Left lung (tissue), 10 donors: ENCODE measurements around the gene MAP3K13. TPM values are rescaled to one million over a fixed set of nuclear protein-coding genes. Genes with fewer than 3 reads are reported as not detected.

ENCODE experiments used
- ATAC-seq: fragments of 200-7000 bp; cut with Tn5 transposase; one replicate; pipeline ENCODE4 v1.9.1; 2020; ENCODE audit warnings: moderate library complexity
- DNase-seq, 4 donors: peaks; one replicate each; pipeline ENCODE4 v3.0.0-alpha.2; 2013 to 2020
- H3K27ac ChIP-seq, 2 donors: fragments of 200-600 bp; sonication (generic) in 1 of 2; one replicate each; pipeline versions ENCODE4 v1.5.0 to v1.8.0; 2020 to 2021
- H3K27me3 ChIP-seq, 2 donors: fragments of 200-600 bp; sonication (generic) in 1 of 2; one replicate each; pipeline versions ENCODE4 v1.5.0 to v1.8.0; 2020 to 2021
- H3K36me3 ChIP-seq, 2 donors: fragments of 200-600 bp; sonication (generic) in 1 of 2; one replicate each; pipeline versions ENCODE4 v1.5.0 to v1.8.0; 2020 to 2021
- H3K4me1 ChIP-seq, 2 donors: fragments of 200-600 bp; one replicate each; pipeline ENCODE4 v1.8.0; 2021
- H3K4me3 ChIP-seq, 2 donors: fragments of 200-600 bp; sonication (generic) in 1 of 2; one replicate each; pipeline versions ENCODE4 v1.5.0 to v1.8.0; 2020 to 2021; ENCODE audit warnings: mild to moderate bottlenecking in 1 of 2
- H3K9me3 ChIP-seq, 2 donors: fragments of 200-600 bp; sonication (generic) in 1 of 2; one replicate each; pipeline versions ENCODE4 v1.5.0 to v1.8.0; 2020 to 2021
- intact Hi-C, 2 donors: fragments of 100-400 bp; cut with DNase I; formaldehyde crosslinking; loops; one replicate each; pipeline versions ENCODE4 v1.11.2 to v1.14.2; 2022
- polyA plus RNA-seq, 6 donors: library from polyadenylated mRNA; unstranded; fragments of 120-200 nt; gene quantifications; one replicate each; pipeline ENCODE4 v1.2.1, GENCODE V29; 2013; ENCODE audit not compliant: insufficient read length in 6 of 6
- total RNA-seq, 2 donors: library from RNA; stranded (reverse); fragmentation: NEBNext Ultra II Directional; extraction: Animal tissue kit (Norgen Biotek cat#: 25700); gene quantifications; one replicate each; pipeline ENCODE4 v1.2.1, GENCODE V29; 2021
- TF ChIP-seq, protein P1 (sequence below), 2 donors: fragments of 200-600 bp; sonication (generic) in 1 of 2; IDR thresholded peaks; one replicate each; pipeline versions ENCODE4 v1.5.0 to v1.8.0; 2021; ENCODE audit warnings: antibody characterized with exemption in 2 of 2
- donor health status: DM: no; HTN: yes; CAD: no.
- donor health status: DM: no; HTN: no; CAD: no.

Gene MAP3K13
- total and polyA plus RNA-seq, 8 donors = 34.5 to 48.0 (median 44.2) TPM

DNA sequence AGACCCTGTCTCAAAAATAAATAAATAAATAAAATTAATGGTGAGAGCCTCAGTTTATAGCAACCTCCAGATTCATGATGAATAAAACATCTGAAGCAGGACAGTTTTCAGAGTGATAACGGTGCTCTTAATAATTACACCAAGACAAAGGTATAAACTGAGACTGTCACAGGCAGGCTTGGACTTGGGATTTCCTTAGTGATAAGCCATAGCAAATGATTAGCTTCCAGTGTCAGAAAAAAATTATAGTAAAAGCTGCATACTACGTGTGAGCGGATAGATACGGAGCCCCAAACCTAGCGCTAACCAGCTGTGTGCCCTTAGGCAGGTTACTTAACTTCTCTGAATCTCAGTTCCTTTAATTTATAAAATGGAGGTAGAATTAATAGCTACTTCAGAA, 167.9 kb downstream of the MAP3K13 start:
- intact Hi-C loops = no loop called here
- Histone ChIP-seq H3K27ac (no peak overlapping the region), H3K27me3 (no peaks in the 10 kb centered on the region), H3K36me3 (no peaks in the 10 kb centered on the region), H3K4me3 (no peak overlapping the region), H3K4me1 (no peaks in the 10 kb centered on the region), H3K9me3 (no peaks in the 10 kb centered on the region)
- no peak for DNase-seq
- TF ChIP-seq, protein P1, sequence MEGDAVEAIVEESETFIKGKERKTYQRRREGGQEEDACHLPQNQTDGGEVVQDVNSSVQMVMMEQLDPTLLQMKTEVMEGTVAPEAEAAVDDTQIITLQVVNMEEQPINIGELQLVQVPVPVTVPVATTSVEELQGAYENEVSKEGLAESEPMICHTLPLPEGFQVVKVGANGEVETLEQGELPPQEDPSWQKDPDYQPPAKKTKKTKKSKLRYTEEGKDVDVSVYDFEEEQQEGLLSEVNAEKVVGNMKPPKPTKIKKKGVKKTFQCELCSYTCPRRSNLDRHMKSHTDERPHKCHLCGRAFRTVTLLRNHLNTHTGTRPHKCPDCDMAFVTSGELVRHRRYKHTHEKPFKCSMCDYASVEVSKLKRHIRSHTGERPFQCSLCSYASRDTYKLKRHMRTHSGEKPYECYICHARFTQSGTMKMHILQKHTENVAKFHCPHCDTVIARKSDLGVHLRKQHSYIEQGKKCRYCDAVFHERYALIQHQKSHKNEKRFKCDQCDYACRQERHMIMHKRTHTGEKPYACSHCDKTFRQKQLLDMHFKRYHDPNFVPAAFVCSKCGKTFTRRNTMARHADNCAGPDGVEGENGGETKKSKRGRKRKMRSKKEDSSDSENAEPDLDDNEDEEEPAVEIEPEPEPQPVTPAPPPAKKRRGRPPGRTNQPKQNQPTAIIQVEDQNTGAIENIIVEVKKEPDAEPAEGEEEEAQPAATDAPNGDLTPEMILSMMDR (IDR thresholded peaks at IDR 0.05) = no peak
- ATAC-seq = no peak

DNA sequence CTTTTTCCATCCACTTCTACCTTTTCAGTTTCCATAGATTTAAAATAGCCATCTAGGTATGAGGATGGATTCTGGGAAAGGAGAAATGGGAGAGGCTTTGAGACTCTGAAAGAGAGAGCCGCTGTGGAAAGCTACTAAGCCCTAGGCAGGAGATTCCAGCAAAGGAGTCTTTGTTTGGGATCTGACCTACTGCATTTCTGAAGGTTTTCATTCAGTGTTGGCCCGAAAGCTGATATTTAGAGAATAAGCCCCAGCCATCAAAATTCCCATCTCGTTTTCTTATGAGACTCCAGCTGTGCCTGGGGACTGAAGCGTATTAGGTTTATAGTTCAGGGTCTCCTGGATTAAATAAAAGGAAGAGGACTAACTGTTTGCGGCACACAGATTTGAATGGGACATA, 170.0 kb downstream of the MAP3K13 start:
- H3K27me3 ChIP-seq = no peaks in the 10 kb centered on the region
- H3K27ac ChIP-seq = no peak overlapping the region
- no peak for DNase-seq
- H3K9me3 ChIP-seq = no peaks in the 10 kb centered on the region
- no peak for ATAC-seq
- TF ChIP-seq, protein P1 (IDR thresholded peaks at IDR 0.05) = no peak
- no peaks in the 10 kb centered on the region for H3K36me3 ChIP-seq
- peaks cover 8 to 9% of the 10 kb centered on the region in 2 donors for H3K4me1 ChIP-seq
- intact Hi-C loops = no loop called here
- no peak overlapping the region for H3K4me3 ChIP-seq

DNA sequence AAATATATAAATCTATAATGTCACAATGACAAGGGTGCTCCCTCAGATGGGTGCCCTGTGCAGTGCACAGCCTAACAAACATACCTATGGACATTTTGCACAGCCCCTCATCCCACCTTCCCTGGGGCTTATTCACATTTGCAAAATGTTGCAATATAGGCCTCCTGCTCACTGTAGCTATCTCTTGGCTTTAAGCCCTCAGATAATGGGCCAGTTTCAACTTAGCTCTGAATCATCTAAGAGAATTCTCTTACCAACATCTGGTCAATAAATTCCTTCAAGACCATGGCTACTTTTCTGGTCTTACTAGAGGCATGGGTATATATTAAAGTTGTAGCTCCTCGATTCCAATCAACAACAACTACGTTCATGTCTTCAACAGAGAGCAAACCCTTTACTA, 171.6 kb downstream of the MAP3K13 start:
- no peak for DNase-seq
- H3K4me3 ChIP-seq = no peak overlapping the region
- peaks cover 8 to 9% of the 10 kb centered on the region in 2 donors for H3K4me1 ChIP-seq
- no peak overlapping the region for H3K27ac ChIP-seq
- intact Hi-C loops = no loop called here
- H3K9me3 ChIP-seq = no peaks in the 10 kb centered on the region
- no peak for ATAC-seq
- H3K27me3 ChIP-seq = no peaks in the 10 kb centered on the region
- TF ChIP-seq, protein P1 (IDR thresholded peaks at IDR 0.05) = no peak
- no peaks in the 10 kb centered on the region for H3K36me3 ChIP-seq

DNA sequence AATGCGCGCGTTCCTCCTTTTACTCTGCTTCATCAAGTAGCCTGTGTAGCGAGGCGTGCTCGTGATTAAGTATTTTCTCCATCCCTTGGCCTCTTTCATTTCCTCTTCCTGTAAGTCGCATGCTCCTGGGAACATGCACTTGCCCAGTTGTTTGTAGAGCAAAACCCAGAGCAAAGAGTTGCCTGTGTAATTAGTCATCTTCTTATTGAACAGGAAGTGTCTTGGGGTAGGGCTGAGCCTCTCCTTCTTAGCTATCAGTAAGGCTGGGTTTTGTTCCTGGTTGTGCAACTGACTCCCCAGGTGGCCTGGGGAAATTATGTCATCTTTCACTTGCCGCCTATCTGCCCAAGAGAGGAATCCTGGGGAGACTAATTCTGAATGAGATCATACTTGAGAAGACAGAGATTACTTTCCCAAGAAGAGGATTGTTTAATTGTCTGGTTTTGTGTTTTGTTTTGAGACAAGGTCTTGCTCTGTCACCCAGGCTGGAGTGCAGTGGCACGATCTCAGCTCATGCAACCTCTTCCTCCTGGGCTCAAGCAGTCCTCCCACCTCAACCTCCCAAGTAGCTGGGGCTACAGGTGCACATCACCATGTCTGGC, 174.5 kb downstream of the MAP3K13 start:
- TF ChIP-seq, protein P1 (IDR thresholded peaks at IDR 0.05) = no peak
- no peaks in the 10 kb centered on the region for H3K36me3 ChIP-seq
- DNase-seq = peak in 2 of 4 donors; percentile 30 to 67
- peaks cover 8 to 9% of the 10 kb centered on the region in 2 donors for H3K4me1 ChIP-seq
- H3K27ac ChIP-seq = peak overlapping the region; percentile 53 to 63
- H3K4me3 ChIP-seq = no peak overlapping the region
- intact Hi-C loops = no loop called here
- H3K9me3 ChIP-seq = no peaks in the 10 kb centered on the region
- ATAC-seq = peak; percentile 96
- no peaks in the 10 kb centered on the region for H3K27me3 ChIP-seq

Other genes starting within 250 kb of the MAP3K13 start
- 1 to 10 TPM; 2.2 to 3.8 TPM for gene C3orf70, start 210.1 kb upstream of the MAP3K13 start, total RNA-seq
- gene C3orf70, start 210.1 kb upstream of the MAP3K13 start, polyA plus RNA-seq = 1 to 10 TPM; 4.2 to 6.3 (median 5.3) TPM
- gene EHHADH, start 109.1 kb upstream of the MAP3K13 start, total RNA-seq = 10 to 100 TPM in 1 of 2 donors, 1 to 10 TPM in 1; 7.4 to 13.5 TPM
- gene EHHADH, start 109.1 kb upstream of the MAP3K13 start, polyA plus RNA-seq = 10 to 100 TPM; 10.4 to 13.2 (median 12.0) TPM
- gene TMEM41A, start 135.9 kb downstream of the MAP3K13 start, total RNA-seq = 10 to 100 TPM; 26.3 to 28.4 TPM
- 10 to 100 TPM; 40.7 to 52.2 (median 50.3) TPM for gene TMEM41A, start 135.9 kb downstream of the MAP3K13 start, polyA plus RNA-seq
- gene LIPH, start 189.5 kb downstream of the MAP3K13 start, total RNA-seq = 10 to 100 TPM; 35.6 to 76.0 TPM
- 1 to 10 TPM; 2.2 to 3.7 (median 3.2) TPM for gene LIPH, start 189.5 kb downstream of the MAP3K13 start, polyA plus RNA-seq
- gene SENP2, start 223.2 kb downstream of the MAP3K13 start, total RNA-seq = 10 to 100 TPM; 31.6 to 34.0 TPM
- gene SENP2, start 223.2 kb downstream of the MAP3K13 start, polyA plus RNA-seq = 10 to 100 TPM; 40.9 to 49.9 (median 45.4) TPM